Suprapubic skin (tissue), 4 donors: ENCODE data around the gene PAQR5.

ENCODE experiments used
- EP300 ChIP-seq: sonication (generic); formaldehyde crosslinking; IDR thresholded peaks from one replicate; pipeline ENCODE4 v1.6.1; 2017; ENCODE audit warnings: antibody characterized with exemption
- POLR2A ChIP-seq, 2 donors: fragments of 450-650 bp; IDR thresholded peaks; one replicate each; pipeline ENCODE4 v1.6.1; 2017; ENCODE audit warnings: antibody characterized with exemption in 2 of 2, mild to moderate bottlenecking in 2 of 2, moderate library complexity in 2 of 2
- POLR2AphosphoS5 ChIP-seq, 3 donors: sonication (generic); formaldehyde crosslinking; IDR thresholded peaks; one replicate each; pipeline ENCODE4 v1.6.1; 2017; ENCODE audit warnings: antibody characterized with exemption in 3 of 3
- TF ChIP-seq, protein P1 (sequence below), 2 donors: fragments of 200-600 bp in 1 of 2; fragments of 450-650 bp in 1 of 2; sonication (generic) in 1 of 2; IDR thresholded peaks; one replicate each; pipeline ENCODE4 v1.5.1; 2016 to 2019; ENCODE audit warnings: antibody characterized with exemption in 2 of 2, mild to moderate bottlenecking in 1 of 2, moderate library complexity in 1 of 2

DNA sequence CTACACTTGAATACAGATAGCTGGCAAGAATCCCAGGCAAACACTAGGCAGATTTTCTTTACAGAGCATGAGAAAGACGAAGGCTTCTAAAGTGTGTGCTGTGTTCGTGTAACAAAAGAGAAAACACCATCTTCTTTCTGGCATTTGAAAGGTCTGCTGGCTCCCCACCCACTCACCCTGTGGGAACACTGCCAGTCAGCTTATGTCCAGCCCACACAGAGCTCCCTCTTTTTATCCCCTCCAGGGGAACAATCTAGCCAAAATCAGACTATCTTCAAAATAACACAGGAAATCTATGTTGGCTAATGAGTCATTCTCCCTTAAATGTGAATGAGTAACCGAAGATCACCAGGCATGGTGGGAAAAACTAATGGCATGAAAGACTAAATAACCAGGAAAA, 45.6 kb upstream of the PAQR5 start:
- TF ChIP-seq, protein P1, sequence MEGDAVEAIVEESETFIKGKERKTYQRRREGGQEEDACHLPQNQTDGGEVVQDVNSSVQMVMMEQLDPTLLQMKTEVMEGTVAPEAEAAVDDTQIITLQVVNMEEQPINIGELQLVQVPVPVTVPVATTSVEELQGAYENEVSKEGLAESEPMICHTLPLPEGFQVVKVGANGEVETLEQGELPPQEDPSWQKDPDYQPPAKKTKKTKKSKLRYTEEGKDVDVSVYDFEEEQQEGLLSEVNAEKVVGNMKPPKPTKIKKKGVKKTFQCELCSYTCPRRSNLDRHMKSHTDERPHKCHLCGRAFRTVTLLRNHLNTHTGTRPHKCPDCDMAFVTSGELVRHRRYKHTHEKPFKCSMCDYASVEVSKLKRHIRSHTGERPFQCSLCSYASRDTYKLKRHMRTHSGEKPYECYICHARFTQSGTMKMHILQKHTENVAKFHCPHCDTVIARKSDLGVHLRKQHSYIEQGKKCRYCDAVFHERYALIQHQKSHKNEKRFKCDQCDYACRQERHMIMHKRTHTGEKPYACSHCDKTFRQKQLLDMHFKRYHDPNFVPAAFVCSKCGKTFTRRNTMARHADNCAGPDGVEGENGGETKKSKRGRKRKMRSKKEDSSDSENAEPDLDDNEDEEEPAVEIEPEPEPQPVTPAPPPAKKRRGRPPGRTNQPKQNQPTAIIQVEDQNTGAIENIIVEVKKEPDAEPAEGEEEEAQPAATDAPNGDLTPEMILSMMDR (IDR thresholded peaks at IDR 0.05) = no peak
- TF ChIP-seq POLR2AphosphoS5 (IDR thresholded peaks at IDR 0.05) (no peak), POLR2A (IDR thresholded peaks at IDR 0.05) (no peak), EP300 (no peak)
